ENCODE results near the gene SCNN1A. TPM values are rescaled to one million over a fixed set of nuclear protein-coding genes. Genes with fewer than 3 reads are reported as not detected.

SCNN1A gene
- total and polyA plus RNA-seq, 2 of the 13 experiments (the other 11 are each of a cell fraction or from before 2014, with no cell fraction given), result 1.5 to 14.6 TPM

- 0 out of 2 replicates have a peak, but pooled peaks have one; percentile 45 for TF ChIP-seq ATF3 (CRISPR knock-in tag; IDR thresholded peaks at IDR 0.05)
- no peak for TF ChIP-seq SOX13 (IDR thresholded peaks at IDR 0.05)
- peak in 1 of 2 experiments; percentile 76; a peak in 2 of 4 replicates for TF ChIP-seq SOX13 (CRISPR knock-in tag; conservative IDR thresholded peaks at IDR 0.05 in 1 of 2, IDR thresholded peaks at IDR 0.05 in 1 of 2)
- TF ChIP-seq NCOA5 (CRISPR knock-in tag; IDR thresholded peaks at IDR 0.05), result no peak
- no peak for TF ChIP-seq PLRG1 (conservative IDR thresholded peaks at IDR 0.05)
- no peak for TF ChIP-seq HNRNPUL1 (IDR thresholded peaks at IDR 0.05; ENCODE audit: low read depth, low read length)
- peak; percentile 17; the same call in 1 of the 2 replicates for TF ChIP-seq E2F1 (CRISPR knock-in tag; IDR thresholded peaks at IDR 0.05)
- TF ChIP-seq KDM4B (CRISPR knock-in tag; IDR thresholded peaks at IDR 0.05), result peak; percentile 94
- TF ChIP-seq KAT8 (CRISPR knock-in tag; IDR thresholded peaks at IDR 0.05), result peak; percentile 83
- TF ChIP-seq TMF1 (CRISPR knock-in tag; IDR thresholded peaks at IDR 0.05; ENCODE audit: low read depth), result peak; percentile 98
- peak; percentile 62 for TF ChIP-seq TAF15 (IDR thresholded peaks at IDR 0.05; ENCODE audit: low read depth, low read length, poor library complexity, severe bottlenecking)
- peak; percentile 87 for TF ChIP-seq ZNF891 (CRISPR knock-in tag; IDR thresholded peaks at IDR 0.05)
- TF ChIP-seq ZNF577 (CRISPR knock-in tag; IDR thresholded peaks at IDR 0.05; ENCODE audit: borderline replicate concordance, low read depth), result no peak
- TF ChIP-seq ZNF20 (CRISPR knock-in tag; IDR thresholded peaks at IDR 0.05), result peak; percentile 22; the same call in 1 of the 2 replicates
- peak; percentile 86; the same call in 1 of the 2 replicates for TF ChIP-seq ZNF674 (CRISPR knock-in tag; IDR thresholded peaks at IDR 0.05; ENCODE audit: low read depth)
- TF ChIP-seq ADNP (CRISPR knock-in tag; IDR thresholded peaks at IDR 0.05), result no peak
- peak; percentile 74; the same call in 1 of the 2 replicates for TF ChIP-seq HOXA5 (CRISPR knock-in tag; IDR thresholded peaks at IDR 0.05)
- TF ChIP-seq, protein P1, sequence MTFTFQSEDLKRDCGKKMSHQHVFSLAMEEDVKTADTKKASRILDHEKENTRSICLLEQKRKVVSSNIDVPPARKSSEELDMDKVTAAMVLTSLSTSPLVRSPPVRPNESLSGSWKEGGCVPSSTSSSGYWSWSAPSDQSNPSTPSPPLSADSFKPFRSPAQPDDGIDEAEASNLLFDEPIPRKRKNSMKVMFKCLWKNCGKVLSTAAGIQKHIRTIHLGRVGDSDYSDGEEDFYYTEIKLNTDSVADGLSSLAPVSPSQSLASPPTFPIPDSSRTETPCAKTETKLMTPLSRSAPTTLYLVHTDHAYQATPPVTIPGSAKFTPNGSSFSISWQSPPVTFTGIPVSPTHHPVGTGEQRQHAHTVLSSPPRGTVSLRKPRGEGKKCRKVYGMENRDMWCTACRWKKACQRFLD (CRISPR knock-in tag; IDR thresholded peaks at IDR 0.05; ENCODE audit: borderline replicate concordance), result peak; percentile 22; the same call in 1 of the 2 replicates
- peak; percentile 94 for TF ChIP-seq TSC22D2 (CRISPR knock-in tag; IDR thresholded peaks at IDR 0.05; ENCODE audit: borderline replicate concordance)
- peak; percentile 81; the same call in 1 of the 2 replicates for TF ChIP-seq GFI1 (CRISPR knock-in tag; IDR thresholded peaks at IDR 0.05; ENCODE audit: borderline replicate concordance)
- TF ChIP-seq, protein P2, sequence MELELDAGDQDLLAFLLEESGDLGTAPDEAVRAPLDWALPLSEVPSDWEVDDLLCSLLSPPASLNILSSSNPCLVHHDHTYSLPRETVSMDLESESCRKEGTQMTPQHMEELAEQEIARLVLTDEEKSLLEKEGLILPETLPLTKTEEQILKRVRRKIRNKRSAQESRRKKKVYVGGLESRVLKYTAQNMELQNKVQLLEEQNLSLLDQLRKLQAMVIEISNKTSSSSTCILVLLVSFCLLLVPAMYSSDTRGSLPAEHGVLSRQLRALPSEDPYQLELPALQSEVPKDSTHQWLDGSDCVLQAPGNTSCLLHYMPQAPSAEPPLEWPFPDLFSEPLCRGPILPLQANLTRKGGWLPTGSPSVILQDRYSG (CRISPR knock-in tag; IDR thresholded peaks at IDR 0.05), result no peak
- TF ChIP-seq NR2F2 (IDR thresholded peaks at IDR 0.05; ENCODE audit: borderline replicate concordance, low read depth), result no peak
- TF ChIP-seq PITX1 (CRISPR knock-in tag; IDR thresholded peaks at IDR 0.05), result peak; percentile 71
- 0 out of 2 replicates have a peak, but pooled peaks have one; percentile 38 for TF ChIP-seq MYNN (CRISPR knock-in tag; IDR thresholded peaks at IDR 0.05; ENCODE audit: low read depth)
- no peak for TF ChIP-seq SRSF1 (optimal IDR thresholded peaks at IDR 0.05; ENCODE audit: low read depth, low read length)
These were observed 8.5 kb upstream of the SCNN1A start, which contains the start of gene LTBR (continued) for GRCh38 chr12:6383572-6384498.

Data from HepG2 (cell line).